ENCODE data around the gene EHBP1. TPM values are rescaled to one million over a fixed set of nuclear protein-coding genes. Genes with fewer than 3 reads are reported as not detected.

EHBP1 gene
- total RNA-seq, 3 donors from 2014 or later, result 65.9 to 118 (median 87.2) TPM

DNA sequence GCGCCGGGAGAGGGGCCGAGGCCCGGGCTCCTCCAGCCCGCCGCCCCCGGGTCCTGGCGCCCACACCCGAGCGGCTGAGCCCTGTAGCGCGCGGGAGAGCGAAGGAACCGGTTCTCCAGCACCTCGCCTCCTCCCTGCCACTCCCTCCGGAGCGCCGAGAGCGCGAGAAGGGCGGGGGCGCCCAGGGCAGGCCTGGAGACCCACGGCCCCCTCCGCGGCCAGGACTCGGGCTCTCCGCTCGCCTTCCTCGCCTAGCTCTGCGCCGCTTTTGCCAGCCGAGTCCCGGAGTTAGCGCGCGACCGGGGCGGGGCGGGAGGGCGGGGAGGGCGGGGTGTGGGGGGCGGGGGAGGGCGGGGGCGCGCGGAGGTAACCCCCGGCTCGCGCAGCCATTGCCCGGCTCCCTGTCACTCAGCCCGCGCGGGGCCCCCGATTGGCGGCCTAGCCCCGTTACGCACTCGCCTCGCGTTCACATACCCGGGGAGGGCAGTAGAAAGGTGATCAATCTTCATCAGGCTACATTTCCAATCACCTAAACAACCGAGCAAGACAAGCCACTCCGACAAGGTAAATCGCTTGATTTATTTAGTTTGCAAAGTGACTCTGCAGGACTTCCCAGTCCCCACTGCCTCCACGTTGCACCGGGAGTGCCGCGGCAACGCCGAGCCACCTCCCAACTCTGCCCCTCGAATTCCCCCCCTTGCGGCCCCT lies 345.0 kb downstream of the EHBP1 start, which contains the start of gene OTX1:
Gene OTX1, plus strand, starts transcription at position 497 of the 708 bp plus-strand sequence. CDS start 2,161 bp downstream, outside the sequence.
- no peak for TF ChIP-seq POLR2AphosphoS5 (IDR thresholded peaks at IDR 0.05)
- TF ChIP-seq, protein P1, sequence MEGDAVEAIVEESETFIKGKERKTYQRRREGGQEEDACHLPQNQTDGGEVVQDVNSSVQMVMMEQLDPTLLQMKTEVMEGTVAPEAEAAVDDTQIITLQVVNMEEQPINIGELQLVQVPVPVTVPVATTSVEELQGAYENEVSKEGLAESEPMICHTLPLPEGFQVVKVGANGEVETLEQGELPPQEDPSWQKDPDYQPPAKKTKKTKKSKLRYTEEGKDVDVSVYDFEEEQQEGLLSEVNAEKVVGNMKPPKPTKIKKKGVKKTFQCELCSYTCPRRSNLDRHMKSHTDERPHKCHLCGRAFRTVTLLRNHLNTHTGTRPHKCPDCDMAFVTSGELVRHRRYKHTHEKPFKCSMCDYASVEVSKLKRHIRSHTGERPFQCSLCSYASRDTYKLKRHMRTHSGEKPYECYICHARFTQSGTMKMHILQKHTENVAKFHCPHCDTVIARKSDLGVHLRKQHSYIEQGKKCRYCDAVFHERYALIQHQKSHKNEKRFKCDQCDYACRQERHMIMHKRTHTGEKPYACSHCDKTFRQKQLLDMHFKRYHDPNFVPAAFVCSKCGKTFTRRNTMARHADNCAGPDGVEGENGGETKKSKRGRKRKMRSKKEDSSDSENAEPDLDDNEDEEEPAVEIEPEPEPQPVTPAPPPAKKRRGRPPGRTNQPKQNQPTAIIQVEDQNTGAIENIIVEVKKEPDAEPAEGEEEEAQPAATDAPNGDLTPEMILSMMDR (IDR thresholded peaks at IDR 0.05), result no peak
- no peak for TF ChIP-seq POLR2A (IDR thresholded peaks at IDR 0.05)
- Histone ChIP-seq H3K4me1 (peaks cover 0 to 9% of the 10 kb centered on the region in 2 donors), H3K27ac (peak within 1 kb of the TSS in 1 of 2 donors; percentile 33), H3K4me3 (peak within 1 kb of the TSS; percentile 47 to 71 (median 64)), H3K27me3 (peaks cover 3 to 73% of the 10 kb centered on the region in 2 donors), H3K36me3 (no peaks in the 10 kb centered on the region), H3K9me3 (peaks cover 8 to 16% of the 10 kb centered on the region in 2 donors)
- intact Hi-C loops (cut with DNase I; ENCODE audit: low total_unique reads), result loop anchor here (2.0 kb wide), 1 partner anchor 70 kb away; no protein-coding TSS in a partner anchor
- no peak for DNase-seq (ENCODE audit: low spot score in 2 of 2)

DNA sequence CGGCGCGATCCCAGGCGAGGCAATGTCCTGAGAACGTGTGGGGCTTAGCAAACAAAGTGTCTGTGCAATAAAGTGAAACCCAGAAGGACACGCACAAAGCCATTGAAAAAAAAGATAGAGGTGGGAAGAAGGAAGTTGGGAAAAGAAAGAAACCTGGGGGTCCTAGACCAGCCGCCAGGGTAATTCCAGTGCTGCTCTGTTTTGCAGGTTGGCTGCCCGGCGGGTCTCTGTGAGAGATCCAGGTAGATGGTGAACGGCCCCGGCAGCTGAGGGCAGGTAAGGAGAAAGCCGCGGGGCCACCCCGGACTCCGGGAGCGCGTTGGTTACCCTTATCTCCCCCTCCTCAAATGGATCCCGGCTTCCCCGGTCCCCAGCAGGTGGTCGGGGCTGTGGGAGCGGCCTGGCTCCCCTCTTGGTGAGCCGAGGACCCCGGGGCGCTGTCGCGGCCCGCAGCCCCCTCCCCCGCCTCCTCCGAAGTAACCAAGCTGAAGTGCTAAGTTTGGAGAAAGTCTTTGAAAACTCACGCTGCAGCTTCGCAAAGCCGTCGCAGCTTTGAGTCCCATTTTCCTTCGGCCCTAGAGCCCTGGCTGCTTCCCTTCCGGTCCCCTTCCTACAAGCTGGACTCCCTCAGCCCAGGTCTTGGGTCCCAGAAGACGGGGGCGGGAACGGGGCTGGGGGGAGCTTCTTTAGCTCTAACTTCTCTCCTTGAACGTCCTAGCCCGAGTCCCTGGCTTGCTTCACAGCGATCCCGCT lies 345.7 kb downstream of the EHBP1 start:
- H3K27ac ChIP-seq, result no peak overlapping the region
- peaks cover 0 to 9% of the 10 kb centered on the region in 2 donors for H3K4me1 ChIP-seq
- peak overlapping the region; percentile 47 to 71 (median 64) for H3K4me3 ChIP-seq
- no peaks in the 10 kb centered on the region for H3K36me3 ChIP-seq
- intact Hi-C loops (cut with DNase I; ENCODE audit: low total_unique reads), result loop anchor here (2.0 kb wide), 1 partner anchor 70 kb away; no protein-coding TSS in a partner anchor
- DNase-seq (ENCODE audit: low spot score in 2 of 2), result no peak
- H3K9me3 ChIP-seq, result peaks cover 8 to 16% of the 10 kb centered on the region in 2 donors
- TF ChIP-seq POLR2AphosphoS5 (IDR thresholded peaks at IDR 0.05) (no peak), POLR2A (IDR thresholded peaks at IDR 0.05) (no peak)
- TF ChIP-seq, protein P1 (IDR thresholded peaks at IDR 0.05), result no peak
- H3K27me3 ChIP-seq, result peaks cover 10 to 81% of the 10 kb centered on the region in 2 donors

DNA sequence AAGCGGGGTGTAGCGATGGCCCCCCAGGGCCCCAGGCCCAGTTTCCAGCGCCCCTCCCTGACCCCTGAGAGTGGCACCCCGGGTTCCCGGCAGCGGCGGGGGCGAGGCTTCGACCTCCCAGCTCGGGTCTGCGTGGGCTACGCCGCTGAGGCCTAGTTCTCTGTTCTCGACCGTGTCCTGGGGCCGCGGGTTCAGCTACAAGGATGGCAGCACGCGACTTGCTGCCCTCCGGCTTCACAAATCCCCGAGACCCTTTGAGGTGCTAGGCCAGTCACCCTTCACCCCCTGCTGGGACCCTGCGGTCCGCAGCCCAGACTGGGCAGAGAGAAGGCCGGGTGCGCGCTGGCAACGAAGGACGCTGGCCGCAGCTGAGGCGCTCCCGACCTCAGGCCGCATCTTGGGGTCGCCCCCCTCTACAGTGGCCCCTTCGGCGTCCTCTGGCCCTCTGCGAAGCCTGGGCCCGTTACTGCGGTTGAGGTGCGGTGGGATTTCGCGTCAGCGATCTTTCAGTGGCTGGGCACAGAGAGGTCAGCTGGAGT lies 346.4 kb downstream of the EHBP1 start:
- TF ChIP-seq POLR2A (IDR thresholded peaks at IDR 0.05) (no peak), POLR2AphosphoS5 (IDR thresholded peaks at IDR 0.05) (no peak)
- TF ChIP-seq, protein P1 (IDR thresholded peaks at IDR 0.05), result no peak
- H3K9me3 ChIP-seq, result peaks cover 8 to 16% of the 10 kb centered on the region in 2 donors
- intact Hi-C loops (cut with DNase I; ENCODE audit: low total_unique reads), result loop anchor here (2.0 kb wide), 1 partner anchor 69 kb away; no protein-coding TSS in a partner anchor
- H3K27me3 ChIP-seq, result peaks cover 10 to 84% of the 10 kb centered on the region in 2 donors
- H3K36me3 ChIP-seq, result no peaks in the 10 kb centered on the region
- no peak for DNase-seq (ENCODE audit: low spot score in 2 of 2)
- no peak overlapping the region for H3K27ac ChIP-seq
- H3K4me3 ChIP-seq, result peak overlapping the region in 1 of 3 donors; percentile 71
- H3K4me1 ChIP-seq, result peaks cover 0 to 9% of the 10 kb centered on the region in 2 donors

DNA sequence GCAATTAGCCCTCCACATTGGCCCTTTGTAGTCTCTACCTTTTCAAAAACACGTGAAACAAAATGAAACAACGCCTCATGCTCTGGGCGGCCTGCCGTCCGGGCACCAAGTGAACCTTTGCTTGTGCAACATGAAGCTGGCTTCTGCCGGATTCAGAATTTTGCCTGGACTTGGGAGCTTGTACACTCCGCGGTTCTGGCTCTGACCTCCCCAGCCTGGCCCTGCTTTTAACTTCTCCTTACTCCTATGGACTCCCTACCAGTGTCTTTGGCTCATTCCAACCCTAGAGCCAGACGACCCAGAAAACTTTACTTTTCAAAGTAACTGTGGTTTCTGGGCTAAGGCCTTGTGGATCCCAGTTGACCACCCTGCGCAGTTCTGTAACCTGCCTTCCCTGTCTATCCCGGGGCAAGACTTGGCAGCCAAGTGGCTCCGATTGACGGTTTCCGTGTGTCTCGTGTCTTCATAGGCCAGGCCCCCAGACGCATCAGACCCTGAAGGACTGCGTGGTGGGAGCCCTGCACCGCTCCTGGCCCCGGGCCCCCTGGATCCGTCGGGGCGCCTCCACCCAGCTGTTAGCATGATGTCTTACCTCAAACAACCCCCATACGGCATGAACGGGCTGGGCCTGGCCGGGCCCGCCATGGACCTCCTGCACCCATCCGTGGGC lies 347.0 kb downstream of the EHBP1 start:
- Histone ChIP-seq H3K4me1 (peaks cover 0 to 9% of the 10 kb centered on the region in 2 donors), H3K9me3 (peaks cover 4 to 16% of the 10 kb centered on the region in 2 donors), H3K36me3 (no peaks in the 10 kb centered on the region), H3K27me3 (peaks cover 10 to 85% of the 10 kb centered on the region in 2 donors), H3K4me3 (no peak overlapping the region), H3K27ac (no peak overlapping the region)
- TF ChIP-seq, protein P1 (IDR thresholded peaks at IDR 0.05), result no peak
- no peak for TF ChIP-seq POLR2A (IDR thresholded peaks at IDR 0.05)
- TF ChIP-seq POLR2AphosphoS5 (IDR thresholded peaks at IDR 0.05), result no peak
- no peak for DNase-seq (ENCODE audit: low spot score in 2 of 2)
- intact Hi-C loops (cut with DNase I; ENCODE audit: low total_unique reads), result no loop called here
